ENCODE data around the gene CAMLG.

The CAMLG gene

DNA sequence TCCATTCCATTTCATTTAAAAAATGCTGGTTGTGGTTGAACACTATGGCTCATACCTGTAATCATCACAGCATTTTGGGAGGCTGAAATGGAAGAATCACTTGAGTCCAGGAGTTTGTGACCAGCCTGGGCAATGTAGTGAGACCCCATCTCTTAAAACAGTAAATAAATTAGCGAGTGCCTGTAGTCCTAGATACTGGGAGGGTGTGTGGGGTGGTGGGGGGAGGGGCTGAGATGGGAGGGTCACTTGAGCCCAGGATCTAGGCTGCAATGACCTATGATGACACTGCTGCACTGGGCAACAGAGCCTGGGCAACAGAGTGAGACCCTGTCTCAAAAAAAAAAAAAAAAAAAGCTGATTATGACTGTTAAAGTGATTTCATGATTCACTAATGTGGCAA, 49.3 kb downstream of the CAMLG start:
- TF ChIP-seq POLR2A (IDR thresholded peaks at IDR 0.05; ENCODE audit: extremely low read depth, insufficient read length) (no peak), MYC (IDR thresholded peaks at IDR 0.05; ENCODE audit: low read depth, low read length) (no peak)
- TF ChIP-seq, protein P1, sequence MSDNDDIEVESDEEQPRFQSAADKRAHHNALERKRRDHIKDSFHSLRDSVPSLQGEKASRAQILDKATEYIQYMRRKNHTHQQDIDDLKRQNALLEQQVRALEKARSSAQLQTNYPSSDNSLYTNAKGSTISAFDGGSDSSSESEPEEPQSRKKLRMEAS (IDR thresholded peaks at IDR 0.05; ENCODE audit: low read depth, low read length), result no peak
- TF ChIP-seq, protein P2, sequence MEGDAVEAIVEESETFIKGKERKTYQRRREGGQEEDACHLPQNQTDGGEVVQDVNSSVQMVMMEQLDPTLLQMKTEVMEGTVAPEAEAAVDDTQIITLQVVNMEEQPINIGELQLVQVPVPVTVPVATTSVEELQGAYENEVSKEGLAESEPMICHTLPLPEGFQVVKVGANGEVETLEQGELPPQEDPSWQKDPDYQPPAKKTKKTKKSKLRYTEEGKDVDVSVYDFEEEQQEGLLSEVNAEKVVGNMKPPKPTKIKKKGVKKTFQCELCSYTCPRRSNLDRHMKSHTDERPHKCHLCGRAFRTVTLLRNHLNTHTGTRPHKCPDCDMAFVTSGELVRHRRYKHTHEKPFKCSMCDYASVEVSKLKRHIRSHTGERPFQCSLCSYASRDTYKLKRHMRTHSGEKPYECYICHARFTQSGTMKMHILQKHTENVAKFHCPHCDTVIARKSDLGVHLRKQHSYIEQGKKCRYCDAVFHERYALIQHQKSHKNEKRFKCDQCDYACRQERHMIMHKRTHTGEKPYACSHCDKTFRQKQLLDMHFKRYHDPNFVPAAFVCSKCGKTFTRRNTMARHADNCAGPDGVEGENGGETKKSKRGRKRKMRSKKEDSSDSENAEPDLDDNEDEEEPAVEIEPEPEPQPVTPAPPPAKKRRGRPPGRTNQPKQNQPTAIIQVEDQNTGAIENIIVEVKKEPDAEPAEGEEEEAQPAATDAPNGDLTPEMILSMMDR (IDR thresholded peaks at IDR 0.05; ENCODE audit: low read depth, low read length), result no peak
- no peak for DNase-seq (ENCODE audit: low read depth)
- H3K4me3 ChIP-seq (ENCODE audit: low read depth, low read length), result no peak overlapping the region

DNA sequence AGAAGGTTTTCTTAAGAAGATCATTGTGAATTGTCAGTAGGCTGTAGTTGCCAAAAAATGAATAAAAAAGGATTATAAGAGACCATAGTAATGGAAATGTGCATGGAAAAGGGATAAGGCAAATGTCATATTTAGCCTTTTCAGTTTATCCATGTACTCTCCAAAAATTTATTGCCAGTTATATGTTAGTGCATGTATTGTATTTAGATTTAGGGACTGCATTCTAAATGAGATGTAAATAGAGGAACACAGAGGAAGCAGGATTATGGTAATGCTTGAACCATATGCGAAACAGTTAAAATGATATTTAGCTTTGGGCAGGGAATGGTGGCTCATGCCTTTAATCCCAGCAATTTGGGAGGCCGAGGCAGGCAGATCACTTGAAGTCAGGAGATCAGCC, 53.2 kb downstream of the CAMLG start:
- no peak for DNase-seq (ENCODE audit: low read depth)
- no peak overlapping the region for H3K4me3 ChIP-seq (ENCODE audit: low read depth, low read length)
- TF ChIP-seq MYC (IDR thresholded peaks at IDR 0.05; ENCODE audit: low read depth, low read length) (no peak), POLR2A (IDR thresholded peaks at IDR 0.05; ENCODE audit: extremely low read depth, insufficient read length) (no peak)
- TF ChIP-seq, protein P2 (IDR thresholded peaks at IDR 0.05; ENCODE audit: low read depth, low read length), result no peak
- TF ChIP-seq, protein P1 (IDR thresholded peaks at IDR 0.05; ENCODE audit: low read depth, low read length), result no peak

DNA sequence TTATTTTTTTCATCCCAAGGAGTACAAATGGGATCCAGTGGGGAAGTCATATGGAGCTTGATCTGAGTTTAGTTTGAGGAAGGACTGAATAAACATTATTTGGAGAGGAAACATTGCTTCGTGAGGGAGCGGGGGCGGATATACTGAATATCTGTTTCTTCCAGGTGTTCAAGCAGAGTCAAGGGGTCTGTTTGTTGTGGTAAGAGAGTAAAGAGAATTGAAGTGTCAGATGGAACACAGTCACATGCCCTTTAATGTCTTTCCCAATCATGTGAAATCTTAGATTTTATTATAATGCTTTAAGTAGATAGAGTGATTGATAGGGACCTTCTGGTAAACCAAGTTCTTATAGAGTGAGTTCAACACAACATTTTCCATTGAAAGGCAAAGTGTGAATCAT, 53.9 kb downstream of the CAMLG start:
- no peak for DNase-seq (ENCODE audit: low read depth)
- H3K4me3 ChIP-seq (ENCODE audit: low read depth, low read length), result no peak overlapping the region
- TF ChIP-seq, protein P2 (IDR thresholded peaks at IDR 0.05; ENCODE audit: low read depth, low read length), result no peak
- TF ChIP-seq, protein P1 (IDR thresholded peaks at IDR 0.05; ENCODE audit: low read depth, low read length), result no peak
- no peak for TF ChIP-seq MYC (IDR thresholded peaks at IDR 0.05; ENCODE audit: low read depth, low read length)
- TF ChIP-seq POLR2A (IDR thresholded peaks at IDR 0.05; ENCODE audit: extremely low read depth, insufficient read length), result no peak

DNA sequence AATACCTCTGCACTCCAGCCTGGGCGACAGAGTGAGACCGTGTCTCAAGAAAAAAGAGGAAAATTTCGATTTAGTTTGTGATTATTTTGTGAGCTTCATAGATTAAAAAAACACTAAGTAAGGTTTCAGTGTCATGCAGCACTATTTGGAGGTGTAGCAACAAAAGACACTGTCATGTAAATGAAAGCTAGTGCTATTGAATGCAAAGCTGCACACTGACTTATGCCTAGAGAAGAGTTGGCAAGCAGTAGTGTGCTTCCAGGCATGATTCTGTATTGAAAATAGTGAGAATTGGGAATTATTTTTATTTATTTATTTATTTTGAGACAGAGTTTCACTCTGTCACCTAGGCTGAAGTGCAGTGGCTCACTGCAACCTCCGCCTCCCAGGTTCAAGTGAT, 54.8 kb downstream of the CAMLG start:
- DNase-seq (ENCODE audit: low read depth), result no peak
- no peak for TF ChIP-seq MYC (IDR thresholded peaks at IDR 0.05; ENCODE audit: low read depth, low read length)
- TF ChIP-seq, protein P2 (IDR thresholded peaks at IDR 0.05; ENCODE audit: low read depth, low read length), result no peak
- TF ChIP-seq, protein P1 (IDR thresholded peaks at IDR 0.05; ENCODE audit: low read depth, low read length), result no peak
- TF ChIP-seq POLR2A (IDR thresholded peaks at IDR 0.05; ENCODE audit: extremely low read depth, insufficient read length), result no peak
- H3K4me3 ChIP-seq (ENCODE audit: low read depth, low read length), result no peak overlapping the region

- no peak for DNase-seq (ENCODE audit: low read depth)
- no peak overlapping the region for H3K4me3 ChIP-seq (ENCODE audit: low read depth, low read length)
- no peak for TF ChIP-seq POLR2A (IDR thresholded peaks at IDR 0.05; ENCODE audit: extremely low read depth, insufficient read length)
- TF ChIP-seq, protein P1 (IDR thresholded peaks at IDR 0.05; ENCODE audit: low read depth, low read length), result no peak
- TF ChIP-seq, protein P2 (IDR thresholded peaks at IDR 0.05; ENCODE audit: low read depth, low read length), result no peak
- TF ChIP-seq MYC (IDR thresholded peaks at IDR 0.05; ENCODE audit: low read depth, low read length), result no peak
These were observed 55.7 kb downstream of the CAMLG start for GRCh38 chr5:134794082-134794481.

GRCh38 chr5:134794819-134795218, 56.5 kb downstream of the CAMLG start:
- TF ChIP-seq, protein P1 (IDR thresholded peaks at IDR 0.05; ENCODE audit: low read depth, low read length), result no peak
- TF ChIP-seq POLR2A (IDR thresholded peaks at IDR 0.05; ENCODE audit: extremely low read depth, insufficient read length), result no peak
- TF ChIP-seq, protein P2 (IDR thresholded peaks at IDR 0.05; ENCODE audit: low read depth, low read length), result no peak
- TF ChIP-seq MYC (IDR thresholded peaks at IDR 0.05; ENCODE audit: low read depth, low read length), result no peak
- no peak for DNase-seq (ENCODE audit: low read depth)
- no peak overlapping the region for H3K4me3 ChIP-seq (ENCODE audit: low read depth, low read length)
